IPS-11a (cell line): ENCODE data around the gene PPIL4.

Experiments
- H3K4me3 ChIP-seq: one replicate; pipeline ENCODE4 v1.5.1; 2013; ENCODE audit warnings: low read depth, low read length, control low read depth

The PPIL4 gene, protein sequence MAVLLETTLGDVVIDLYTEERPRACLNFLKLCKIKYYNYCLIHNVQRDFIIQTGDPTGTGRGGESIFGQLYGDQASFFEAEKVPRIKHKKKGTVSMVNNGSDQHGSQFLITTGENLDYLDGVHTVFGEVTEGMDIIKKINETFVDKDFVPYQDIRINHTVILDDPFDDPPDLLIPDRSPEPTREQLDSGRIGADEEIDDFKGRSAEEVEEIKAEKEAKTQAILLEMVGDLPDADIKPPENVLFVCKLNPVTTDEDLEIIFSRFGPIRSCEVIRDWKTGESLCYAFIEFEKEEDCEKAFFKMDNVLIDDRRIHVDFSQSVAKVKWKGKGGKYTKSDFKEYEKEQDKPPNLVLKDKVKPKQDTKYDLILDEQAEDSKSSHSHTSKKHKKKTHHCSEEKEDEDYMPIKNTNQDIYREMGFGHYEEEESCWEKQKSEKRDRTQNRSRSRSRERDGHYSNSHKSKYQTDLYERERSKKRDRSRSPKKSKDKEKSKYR

DNA sequence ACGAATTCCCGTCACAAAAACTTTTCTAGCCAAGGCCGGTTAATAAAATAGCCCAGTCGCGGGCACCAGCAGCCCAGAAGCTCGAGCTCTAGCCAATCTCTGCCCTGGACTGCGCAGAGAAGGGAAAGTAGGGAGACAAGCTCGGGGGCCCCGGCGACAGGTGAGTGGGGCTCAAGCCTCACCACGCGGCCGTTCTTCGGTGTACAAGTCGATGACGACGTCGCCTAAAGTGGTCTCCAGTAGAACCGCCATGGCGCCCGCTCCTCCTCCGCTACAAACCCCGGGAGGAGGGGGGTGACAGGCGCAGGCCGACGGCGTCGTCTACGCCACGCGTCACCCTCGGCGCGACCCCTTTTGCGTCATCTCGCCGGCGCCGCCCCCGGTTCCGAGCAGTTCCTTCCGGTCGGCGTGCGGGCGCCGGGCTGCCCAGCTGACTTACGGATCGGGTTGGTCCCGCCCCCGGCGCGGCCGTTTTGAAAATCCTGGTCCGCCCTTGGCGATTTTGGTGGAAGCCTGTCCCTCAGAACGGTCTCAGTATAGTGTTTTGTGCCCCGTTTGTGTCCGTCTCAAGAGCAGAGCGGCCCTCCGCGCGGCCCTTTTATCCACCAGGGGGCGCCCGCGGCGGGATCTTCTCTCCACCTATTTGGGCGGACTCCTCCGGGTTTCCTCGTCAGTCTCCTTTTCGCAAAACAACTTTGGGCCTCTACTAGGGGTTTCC is at the start of gene PPIL4:
Gene PPIL4 (minus strand): TSS at position 290 of the 718 bp plus-strand sequence. CDS start 38 bp downstream, at position 252.
- peak within 1 kb of the TSS; percentile 99 for H3K4me3 ChIP-seq

DNA sequence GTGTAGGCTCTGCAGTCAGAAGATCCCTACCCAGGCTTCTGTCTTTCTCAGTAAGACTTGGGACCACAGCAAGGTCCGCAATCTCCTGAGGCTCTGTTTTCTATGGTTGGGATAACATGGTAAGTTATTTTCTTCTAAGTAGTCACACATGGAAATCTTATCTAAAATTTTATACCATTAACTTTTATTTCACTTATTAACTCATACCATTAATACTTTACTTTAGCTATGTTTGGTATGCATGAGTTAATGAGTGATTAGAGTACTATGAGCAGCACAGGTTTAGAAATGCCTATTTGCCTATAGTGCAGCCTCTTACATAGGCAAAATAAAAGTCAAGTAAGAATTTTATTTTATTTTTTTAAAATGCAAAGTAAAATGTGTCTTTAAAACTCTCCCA is 47.6 kb upstream of the PPIL4 start:
- no peak overlapping the region for H3K4me3 ChIP-seq

DNA sequence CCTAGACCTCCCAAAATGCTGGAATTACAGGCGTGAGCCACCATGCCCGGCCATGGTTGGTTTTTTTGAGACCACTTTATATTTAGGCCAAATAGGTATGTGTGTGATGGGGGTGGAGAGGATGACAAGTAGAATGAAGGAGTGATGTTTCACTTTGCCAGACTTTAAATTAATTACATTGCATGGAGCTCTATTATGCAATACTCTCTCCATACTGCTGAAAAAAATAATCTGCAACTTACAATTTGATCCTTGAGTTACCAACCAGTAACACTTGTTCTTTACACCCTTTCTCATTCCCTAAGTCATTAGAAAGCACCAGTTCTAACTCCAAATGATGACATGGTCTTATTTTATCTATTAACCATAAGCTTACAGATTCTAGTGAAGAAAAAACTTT is 47.1 kb upstream of the PPIL4 start:
- no peak overlapping the region for H3K4me3 ChIP-seq

DNA sequence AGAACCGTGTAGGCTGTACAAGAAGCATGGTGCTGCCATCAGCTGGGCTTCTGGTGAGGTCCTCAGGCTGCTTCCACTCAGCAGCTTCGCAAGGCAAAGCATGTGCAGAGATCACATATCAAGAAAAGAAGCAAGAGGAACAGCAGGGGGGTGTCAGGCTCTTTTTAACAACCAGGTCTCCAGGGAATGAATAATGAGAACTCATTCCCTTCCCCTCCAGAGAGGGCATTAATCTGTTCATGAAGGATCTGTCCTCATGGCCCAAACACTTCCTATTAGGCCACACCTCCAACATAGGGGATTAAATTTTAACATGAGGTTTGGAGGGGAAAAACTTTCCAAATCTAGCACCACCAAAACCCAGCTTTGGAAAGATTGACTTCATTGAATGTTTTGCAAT is 40.3 kb upstream of the PPIL4 start:
- no peak overlapping the region for H3K4me3 ChIP-seq

DNA sequence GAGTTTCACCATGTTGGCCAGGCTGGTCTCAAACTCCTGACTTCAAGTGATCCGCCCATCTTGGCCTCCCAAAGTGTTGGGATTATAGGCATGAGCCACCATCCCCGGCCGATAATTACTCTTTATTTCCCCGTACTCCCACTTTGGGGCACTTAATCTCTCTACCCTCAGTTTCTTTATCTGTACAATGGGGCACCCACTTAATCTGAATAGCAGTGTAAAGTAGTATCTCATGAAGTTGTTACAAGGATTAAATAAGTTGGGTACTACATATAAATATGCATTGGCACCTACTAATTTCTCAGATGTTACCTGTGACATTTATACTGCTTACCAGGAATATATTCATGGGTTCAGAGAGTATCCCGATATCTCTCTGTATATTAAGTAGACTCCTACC is 35.5 kb upstream of the PPIL4 start:
- H3K4me3 ChIP-seq, result no peak overlapping the region

DNA sequence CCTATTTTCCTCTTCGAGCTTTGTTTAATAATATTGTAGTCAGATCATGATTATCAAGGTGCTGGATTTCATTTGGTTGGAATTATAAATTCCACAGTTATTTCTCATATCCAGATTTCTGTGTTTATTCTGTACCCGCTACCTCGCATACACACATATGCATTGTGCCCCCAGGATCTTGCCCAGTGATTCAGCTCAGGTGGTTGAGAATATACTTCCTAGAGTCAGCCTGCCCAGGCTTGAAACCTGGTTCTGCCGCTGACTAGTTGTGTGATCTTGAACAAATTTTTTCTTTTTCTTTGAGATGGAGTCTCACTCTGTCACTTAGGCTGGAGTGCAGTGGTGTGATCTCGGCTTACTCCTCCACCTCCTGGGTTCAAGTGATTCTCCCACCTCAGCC is 35.0 kb upstream of the PPIL4 start:
- H3K4me3 ChIP-seq, result no peak overlapping the region

DNA sequence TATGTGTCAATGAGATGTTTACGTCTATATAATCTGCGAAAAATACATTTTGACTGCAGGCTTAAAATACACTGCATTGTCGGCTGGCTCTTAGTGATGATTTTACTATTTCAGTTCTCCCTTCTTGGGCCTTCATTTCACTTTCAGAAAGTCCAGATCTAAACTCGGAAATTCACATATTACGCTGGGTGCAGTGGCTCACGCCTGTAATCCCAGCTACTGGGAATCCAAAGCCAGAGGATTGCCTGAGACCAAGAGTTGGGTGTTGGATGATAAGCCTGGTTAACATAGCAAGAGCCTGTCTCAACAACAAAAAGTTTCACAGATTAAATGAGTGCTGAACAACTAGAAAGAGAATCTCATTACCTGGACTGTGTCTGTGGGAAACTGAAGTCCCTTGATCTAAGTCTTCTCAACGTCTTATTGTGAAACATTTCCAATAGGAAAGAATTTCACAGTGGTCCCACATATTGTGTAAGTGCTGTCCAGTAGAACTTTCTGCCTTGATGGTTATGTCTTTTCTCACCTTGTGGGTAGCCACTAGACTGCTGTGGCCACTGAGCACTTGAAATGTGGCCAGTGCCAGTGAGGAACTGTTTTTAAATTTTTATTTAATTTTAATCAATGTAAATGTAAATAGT is 22.2 kb upstream of the PPIL4 start:
- no peak overlapping the region for H3K4me3 ChIP-seq

DNA sequence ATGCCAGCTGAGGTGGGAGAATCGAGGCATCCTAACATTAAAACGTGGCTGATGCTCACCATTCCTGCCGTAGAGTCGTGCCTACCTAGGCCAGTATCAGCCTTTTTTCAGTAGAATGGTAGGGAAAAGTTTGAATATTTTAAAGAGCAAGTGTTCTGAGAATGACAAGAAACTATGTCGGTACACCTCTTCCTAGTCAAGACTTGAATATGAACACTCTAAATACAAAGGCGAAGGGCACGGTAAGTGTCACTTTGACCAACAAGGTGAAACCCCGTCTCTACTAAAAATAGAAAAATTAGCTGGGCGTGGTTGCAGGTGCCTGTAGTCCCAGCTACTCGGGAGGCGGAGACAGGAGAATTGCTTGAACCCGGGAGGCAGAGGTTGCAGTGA is 21.3 kb upstream of the PPIL4 start:
- H3K4me3 ChIP-seq, result peak overlapping the region; percentile 94

DNA sequence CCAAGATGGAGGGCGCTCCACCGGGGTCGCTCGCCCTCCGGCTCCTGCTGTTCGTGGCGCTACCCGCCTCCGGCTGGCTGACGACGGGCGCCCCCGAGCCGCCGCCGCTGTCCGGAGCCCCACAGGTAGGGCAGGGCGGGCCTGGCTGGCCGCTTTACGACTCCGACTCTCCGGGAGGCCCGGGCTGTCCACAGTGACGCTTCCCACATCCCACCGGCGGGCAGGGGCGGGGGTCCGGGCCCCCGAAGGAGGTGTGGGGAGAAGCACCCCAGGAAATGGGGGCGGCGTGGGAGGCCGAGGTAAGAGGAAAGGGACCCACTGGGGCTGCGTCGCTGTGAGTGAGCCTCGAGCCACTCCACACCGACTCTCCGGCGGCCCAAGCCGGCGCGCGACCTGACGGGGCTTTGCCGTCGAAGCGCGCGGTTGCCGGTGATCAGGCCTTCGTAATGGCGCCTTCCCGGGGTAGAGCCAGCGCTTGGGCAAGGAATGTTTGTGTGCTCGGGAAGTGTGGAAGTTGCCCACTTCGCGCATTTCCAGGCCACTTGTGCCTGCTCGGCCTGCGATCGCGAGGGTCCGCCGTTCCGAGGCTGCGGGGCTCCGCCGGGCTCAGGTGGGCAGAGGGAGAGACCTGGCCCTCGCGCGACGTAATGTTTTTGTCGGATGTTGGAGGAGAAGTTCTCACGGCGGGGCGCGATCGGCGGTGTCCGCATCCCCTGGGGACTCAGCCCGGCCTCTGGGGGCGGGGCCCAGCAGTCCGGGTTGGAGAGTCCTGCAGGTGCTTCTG is 20.8 kb upstream of the PPIL4 start:
- H3K4me3 ChIP-seq, result peak overlapping the region; percentile 94

DNA sequence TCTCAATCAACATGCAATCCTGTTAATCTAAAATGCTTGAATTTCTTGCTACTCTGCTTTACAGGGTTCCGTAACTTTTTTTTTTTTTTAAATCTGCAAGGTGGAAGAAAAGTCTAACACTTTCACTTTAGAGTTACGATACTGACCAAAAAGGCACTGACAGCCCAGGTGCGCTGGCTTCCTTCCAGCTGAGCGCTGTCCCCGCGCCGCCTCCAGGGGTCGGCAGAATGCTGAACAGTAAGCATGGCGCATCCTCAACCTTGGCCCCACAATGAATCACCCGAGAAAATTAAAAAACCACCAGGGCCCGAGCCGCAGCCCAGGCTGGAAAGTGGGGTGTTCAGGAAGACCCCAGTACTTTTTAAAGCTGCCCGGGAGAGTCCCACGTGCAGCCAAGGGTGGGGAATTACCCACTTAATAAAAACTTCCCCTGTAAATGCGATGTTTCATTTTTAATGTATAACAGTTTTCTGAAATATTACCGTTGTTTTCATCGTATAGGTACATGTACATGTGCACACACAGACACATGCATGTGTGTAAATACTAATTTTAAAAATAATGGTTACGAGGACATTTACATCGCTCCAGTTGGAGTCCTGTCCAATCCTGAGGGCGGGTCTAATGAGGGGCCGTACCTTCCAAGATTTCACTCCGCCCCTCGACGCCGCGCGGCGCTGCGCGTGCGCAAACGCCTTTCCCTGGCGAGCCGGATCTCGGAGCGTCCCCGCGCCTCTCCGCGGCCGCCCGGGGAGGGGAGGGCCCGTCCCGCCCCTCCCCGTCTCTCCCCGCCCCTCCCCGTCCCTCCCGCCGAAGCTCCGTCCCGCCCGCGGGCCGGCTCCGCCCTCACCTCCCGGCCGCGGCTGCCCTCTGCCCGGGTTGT is 19.9 kb upstream of the PPIL4 start, which contains the start of gene GINM1:
Gene GINM1 (plus strand): TSS at position 849 of the 883 bp plus-strand sequence. CDS start 40 bp downstream, outside the sequence.
- peak within 1 kb of the TSS; percentile 94 for H3K4me3 ChIP-seq

DNA sequence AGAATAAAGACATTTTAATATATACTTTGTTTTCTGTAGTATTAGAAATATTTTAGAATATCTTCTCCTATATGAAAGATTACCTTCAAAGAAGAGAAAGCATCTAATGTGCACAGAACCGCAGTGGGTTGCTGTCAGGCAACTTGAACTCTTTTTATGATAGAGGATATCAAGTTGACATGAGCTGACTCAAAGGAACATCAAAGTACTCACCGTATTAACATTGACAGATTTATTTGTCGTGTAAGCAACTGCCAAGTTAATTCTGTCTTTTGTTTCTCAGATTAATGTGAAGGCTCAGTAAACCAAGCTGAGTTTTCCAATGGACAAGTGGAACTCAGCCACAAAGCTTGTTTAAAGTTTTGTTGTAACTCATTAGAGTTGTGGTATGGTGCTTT is 18.1 kb upstream of the PPIL4 start:
- H3K4me3 ChIP-seq, result no peak overlapping the region

DNA sequence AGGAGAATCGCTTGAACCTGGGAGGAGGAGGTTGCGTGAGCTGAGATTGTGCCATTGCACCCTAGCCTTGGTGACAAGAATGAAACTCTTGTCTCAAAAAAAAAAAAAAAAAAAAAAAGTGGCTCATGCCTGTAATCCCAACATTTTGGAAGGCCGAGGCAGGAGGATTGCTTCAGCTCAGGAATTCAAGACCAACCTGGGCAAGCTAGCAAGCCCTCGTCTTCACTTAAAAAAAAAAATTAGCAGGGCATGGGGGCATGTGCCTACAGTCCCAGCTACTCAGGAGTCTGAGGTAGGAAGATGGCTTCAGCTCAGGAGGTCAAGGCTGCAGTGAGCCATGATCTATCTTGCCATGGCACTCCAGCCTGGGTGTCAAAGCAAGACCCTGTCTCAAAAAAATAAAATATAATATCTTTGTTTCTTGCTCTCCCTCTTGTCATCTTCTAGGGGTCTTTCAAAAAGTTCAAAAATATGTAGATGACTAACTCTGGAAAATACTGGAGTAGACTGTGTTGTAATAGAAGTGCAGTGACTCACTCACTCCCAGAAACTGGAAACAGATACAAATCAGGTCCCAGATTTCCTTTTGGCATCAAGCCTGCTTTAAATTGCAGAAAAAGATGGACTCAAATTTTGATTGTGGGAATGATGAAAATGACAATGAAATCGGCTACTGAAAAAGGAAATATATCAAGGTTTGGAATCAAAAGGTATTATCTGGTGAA is 17.5 kb upstream of the PPIL4 start:
- H3K4me3 ChIP-seq, result no peak overlapping the region

DNA sequence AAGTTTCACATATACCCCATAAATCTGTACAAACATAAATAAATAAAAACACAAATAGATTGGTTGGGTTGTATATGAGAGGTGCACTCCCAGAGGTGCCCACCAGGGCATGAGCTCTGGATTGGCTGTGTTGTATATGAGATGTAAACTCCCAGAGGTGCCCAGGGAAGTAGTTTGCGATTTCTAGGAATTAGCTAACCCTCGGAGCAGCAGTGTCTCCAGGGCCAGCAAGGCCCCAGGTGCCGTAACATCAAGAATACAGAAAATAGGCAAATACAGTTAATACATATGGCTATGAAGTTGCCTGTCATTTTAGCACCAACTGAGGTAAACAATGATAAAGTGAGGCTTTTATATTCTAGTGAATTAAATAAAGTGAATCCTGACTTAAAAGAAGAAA is 14.9 kb upstream of the PPIL4 start:
- H3K4me3 ChIP-seq, result no peak overlapping the region

DNA sequence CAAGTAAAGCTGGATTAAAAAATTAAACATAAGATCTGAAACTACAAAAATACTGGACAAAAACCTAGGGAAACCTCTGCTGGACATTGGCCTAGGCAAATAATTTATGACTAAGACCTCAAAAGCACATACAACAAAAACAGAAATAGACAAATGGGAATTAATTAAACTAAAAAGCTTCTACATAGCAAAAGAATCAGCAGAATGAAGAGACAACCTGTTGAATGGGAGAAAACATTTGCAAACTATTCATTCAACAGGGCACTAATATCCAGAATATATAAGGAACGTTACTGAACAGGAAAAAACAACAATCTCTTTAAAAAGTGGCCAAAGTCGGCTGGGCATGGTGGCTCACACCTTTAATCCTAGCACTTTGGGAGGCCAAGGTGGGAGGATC is 13.5 kb upstream of the PPIL4 start:
- H3K4me3 ChIP-seq, result no peak overlapping the region

DNA sequence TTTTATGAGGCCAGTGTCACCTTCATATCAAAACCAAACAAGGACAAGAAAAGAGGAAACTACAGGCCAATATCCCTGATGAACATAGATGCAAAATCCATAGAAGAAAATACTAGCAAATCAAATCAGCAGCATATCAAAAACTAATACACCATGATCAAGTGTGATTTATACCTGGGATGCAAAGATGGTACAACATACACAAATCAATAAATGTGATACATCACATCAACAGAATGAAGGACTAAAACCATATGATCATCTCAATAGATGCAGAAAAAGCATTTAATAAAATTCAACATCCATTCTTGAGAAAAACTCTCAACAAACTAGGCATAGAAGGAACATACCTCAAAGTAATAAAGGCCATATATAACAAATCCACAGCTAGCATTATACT is 12.2 kb upstream of the PPIL4 start:
- no peak overlapping the region for H3K4me3 ChIP-seq

DNA sequence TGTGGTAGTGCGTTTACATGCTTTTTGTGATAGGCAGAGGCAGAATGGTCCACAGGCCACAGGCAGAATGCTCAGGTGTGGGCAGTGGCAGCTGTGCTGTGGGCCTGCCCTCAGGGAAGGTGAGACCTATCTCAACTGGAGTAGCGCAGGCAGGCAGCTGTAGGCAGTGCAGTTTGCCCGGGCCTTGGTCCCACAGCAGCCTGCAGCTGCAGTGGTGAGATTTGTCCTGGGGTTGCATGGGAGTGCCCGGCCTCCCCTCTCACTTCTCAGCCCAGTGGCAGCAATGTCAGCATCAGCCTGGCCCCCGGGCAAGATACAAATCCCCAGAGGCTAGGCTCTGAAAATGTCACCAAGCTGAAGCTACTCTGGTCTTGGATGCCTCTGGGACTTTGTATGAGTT is 6.1 kb upstream of the PPIL4 start:
- no peak overlapping the region for H3K4me3 ChIP-seq

DNA sequence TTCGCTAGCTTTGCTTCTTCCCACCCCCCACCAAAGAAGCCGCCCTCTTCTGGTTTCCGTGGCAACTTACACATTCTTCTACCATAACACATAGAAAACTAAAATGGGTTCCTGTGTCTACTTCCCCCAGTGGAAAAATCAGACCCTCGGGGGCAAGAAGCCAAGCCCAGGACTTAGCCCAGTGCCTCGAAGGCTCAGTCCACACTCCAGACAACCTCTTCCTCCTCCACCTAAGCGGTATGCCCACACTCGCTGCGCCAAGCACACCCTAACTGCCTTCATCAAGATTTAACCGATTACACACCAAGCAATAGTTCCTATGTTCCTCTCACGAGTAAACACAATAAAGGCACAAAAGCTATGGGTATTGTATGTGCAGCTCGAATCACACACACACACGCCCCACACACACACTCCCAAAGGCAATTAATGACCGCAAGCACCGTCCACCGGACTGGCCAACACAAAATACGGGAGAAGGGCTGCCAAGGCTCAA is 537 bp downstream of the PPIL4 start:
- peak overlapping the region; percentile 99 for H3K4me3 ChIP-seq

DNA sequence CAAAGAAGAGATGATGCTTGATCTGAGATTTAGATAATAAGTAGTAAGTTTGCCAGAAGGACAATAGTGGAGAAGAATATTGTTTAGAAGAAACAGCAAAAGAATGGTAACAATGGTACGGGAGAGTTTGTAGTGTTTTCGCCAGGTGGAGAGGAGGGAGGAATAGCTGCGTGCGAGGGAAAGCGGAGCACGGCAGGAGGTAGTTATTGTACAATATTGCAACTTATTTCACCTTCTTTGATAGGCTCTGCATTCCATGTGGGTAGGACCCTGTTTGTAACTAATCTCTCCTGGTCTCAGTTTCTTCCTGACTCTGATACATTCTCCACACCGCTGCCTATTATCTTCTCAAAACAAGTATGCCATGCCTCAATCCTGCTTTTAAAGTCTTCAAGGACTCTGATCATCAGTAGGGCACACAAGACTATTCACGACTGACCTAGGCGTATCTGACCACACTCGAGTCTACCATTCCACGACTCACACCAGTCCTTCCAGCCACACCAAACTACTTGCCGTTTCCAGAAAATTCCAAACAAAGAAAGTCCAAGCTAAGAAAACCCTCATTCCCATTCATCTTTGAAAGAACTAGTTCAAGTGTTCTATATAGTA is 1.1 kb downstream of the PPIL4 start:
- H3K4me3 ChIP-seq, result peak overlapping the region; percentile 99

DNA sequence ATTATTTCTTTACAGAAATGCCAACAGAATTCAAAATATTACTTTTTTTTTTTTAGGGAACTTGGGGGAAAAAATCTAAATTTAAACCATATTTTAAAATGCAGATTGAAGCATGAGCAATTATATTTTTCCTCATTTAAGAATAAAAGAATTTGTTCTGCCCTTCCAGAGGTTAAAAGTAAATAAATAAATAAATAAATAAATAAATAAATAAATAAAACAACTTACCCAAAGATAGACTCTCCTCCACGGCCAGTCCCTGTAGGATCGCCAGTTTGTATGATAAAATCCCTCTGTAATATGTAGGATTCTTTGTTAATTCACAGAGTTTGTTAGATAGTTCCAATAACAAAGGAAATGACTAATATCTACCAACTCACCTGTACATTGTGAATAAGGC is 4.7 kb downstream of the PPIL4 start:
- no peak overlapping the region for H3K4me3 ChIP-seq
